H1 (cell line): ENCODE data around the gene PTCHD4. TPM values are rescaled to one million over a fixed set of nuclear protein-coding genes. Genes with fewer than 3 reads are reported as not detected.

Experiments
- CTCF ChIA-PET: fragments of 300-600 bp; sonication (Branson Sonifier 250); formaldehyde crosslinking; loops from one replicate; lab custom pipeline; 2021; ENCODE audit not compliant: partially characterized antibody; lab: Charles Lee
- POLR2A ChIA-PET: fragments of 300-600 bp; sonication (Branson Sonifier 250); formaldehyde crosslinking; loops from one replicate; lab custom pipeline; 2021; ENCODE audit warnings: inconsistent platforms; ENCODE audit not compliant: partially characterized antibody; lab: Charles Lee
- DNase-seq, 2 experiments: peaks; one replicate each; pipeline versions ENCODE4 v3.0.0 to v3.0.0-alpha.2; 2010 to 2022; ENCODE audit warnings: low spot score in 2 of 2, low read depth in 1 of 2, mixed read lengths in 1 of 2
- FAIRE-seq: peaks from 2 replicates; lab custom pipeline; 2011; peaks lifted over from hg19 to GRCh38; lab: Jason Lieb, UNC
- H2AFZ ChIP-seq: 2 replicates; pipeline ENCODE4 v1.8.1; 2012; ENCODE audit warnings: low read length, inconsistent platforms
- H2AK5ac ChIP-seq: 2 replicates; pipeline ENCODE4 v1.6.1; 2013; ENCODE audit warnings: low read depth, low read length
- H2BK120ac ChIP-seq: replicated peaks from 2 replicates; pipeline ENCODE3; 2013; ENCODE audit warnings: low read depth, low read length, inconsistent platforms
- H2BK12ac ChIP-seq: 2 replicates; pipeline ENCODE4 v1.6.1; 2013; ENCODE audit warnings: low read depth, low read length
- H2BK15ac ChIP-seq: 2 replicates; pipeline ENCODE4 v1.6.1; 2013; ENCODE audit warnings: low read length
- H2BK20ac ChIP-seq: 2 replicates; pipeline ENCODE4 v1.6.1; 2013; ENCODE audit warnings: low read length
- H2BK5ac ChIP-seq: 2 replicates; pipeline ENCODE4 v1.6.1; 2013; ENCODE audit warnings: low read depth, low read length
- H3K14ac ChIP-seq: 2 replicates; pipeline ENCODE4 v1.6.1; 2013; ENCODE audit warnings: inconsistent platforms; ENCODE audit not compliant: insufficient read length
- H3K18ac ChIP-seq: 2 replicates; pipeline ENCODE4 v1.6.1; 2013; ENCODE audit warnings: low read length; ENCODE audit errors: extremely low read depth
- H3K23ac ChIP-seq: 2 replicates; pipeline ENCODE4 v1.6.1; 2013; ENCODE audit warnings: inconsistent platforms; ENCODE audit not compliant: insufficient read length
- H3K23me2 ChIP-seq: 2 replicates; pipeline ENCODE4 v1.6.1; 2013; ENCODE audit warnings: low read depth, low read length
- H3K27ac ChIP-seq: 2 replicates; pipeline ENCODE4 v1.6.1; 2011; ENCODE audit warnings: low read depth, low read length, inconsistent platforms
- H3K27me3 ChIP-seq, 4 experiments: replicated peaks in 1 of 4; 1 replicate in 1 of 4; 2 replicates in 3 of 4; pipeline versions ENCODE4 v1.6.1 to v1.8.1; 2011 to 2013; ENCODE audit warnings: low read length in 3 of 4, mild to moderate bottlenecking in 3 of 4, inconsistent platforms in 2 of 4, mixed read lengths in 2 of 4, moderate library complexity in 1 of 4; ENCODE audit not compliant: control insufficient read depth in 3 of 4, insufficient read depth in 3 of 4; ENCODE audit errors: extremely low read depth in 1 of 4
- H3K36me3 ChIP-seq, 4 experiments: 2 replicates each; pipeline versions ENCODE4 v1.6.1 to v1.8.1; 2011 to 2013; ENCODE audit warnings: mild to moderate bottlenecking in 4 of 4, low read length in 3 of 4, moderate library complexity in 2 of 4, control low read depth in 1 of 4, inconsistent platforms in 1 of 4; ENCODE audit not compliant: insufficient read depth in 4 of 4, control insufficient read depth in 2 of 4
- H3K4ac ChIP-seq: replicated peaks from 2 replicates; pipeline ENCODE3; 2013; ENCODE audit warnings: low read length, low read depth, mixed read lengths, inconsistent platforms; ENCODE audit not compliant: insufficient read length
- H3K4me1 ChIP-seq, 4 experiments: replicated peaks in 1 of 4; 1 replicate in 1 of 4; 2 replicates in 3 of 4; pipeline versions ENCODE4 v1.6.1 to v1.8.1; 2011 to 2013; ENCODE audit warnings: low read length in 3 of 4, inconsistent platforms in 2 of 4, mixed read lengths in 1 of 4; ENCODE audit not compliant: insufficient read depth in 4 of 4, control insufficient read depth in 3 of 4
- H3K4me2 ChIP-seq, 2 experiments: 2 replicates each; pipeline versions ENCODE4 v1.6.1 to v1.8.1; 2011 to 2013; ENCODE audit warnings: low read depth in 2 of 2, low read length in 2 of 2, control low read depth in 1 of 2, inconsistent platforms in 1 of 2, mild to moderate bottlenecking in 1 of 2; ENCODE audit not compliant: insufficient read depth in 1 of 2
- H3K4me3 ChIP-seq, 4 experiments: fragments of 200-600, 300-600 bp in 1 of 4; sonication (generic), shearing (Covaris generic), sonication (Bioruptor Twin) in 1 of 4; 2 replicates each; pipeline versions ENCODE4 v1.5.1 to v1.8.1; 2011 to 2016; ENCODE audit warnings: low read length in 4 of 4, low read depth in 3 of 4, control low read depth in 2 of 4, inconsistent platforms in 2 of 4, mild to moderate bottlenecking in 2 of 4, mixed read lengths in 1 of 4, moderate library complexity in 1 of 4; ENCODE audit not compliant: insufficient read depth in 2 of 4; ENCODE audit errors: extremely low read depth in 1 of 4
- H3K56ac ChIP-seq: replicated peaks from 2 replicates; pipeline ENCODE3; 2013; ENCODE audit warnings: low read depth, mild to moderate bottlenecking, mixed read lengths, low read length, inconsistent platforms; ENCODE audit not compliant: insufficient read length
- H3K79me1 ChIP-seq: 2 replicates; pipeline ENCODE4 v1.6.1; 2013; ENCODE audit warnings: low read depth, low read length, control low read depth
- H3K79me2 ChIP-seq, 2 experiments: 2 replicates each; pipeline versions ENCODE4 v1.6.1 to v1.8.1; 2012 to 2013; ENCODE audit warnings: low read length in 2 of 2, mild to moderate bottlenecking in 2 of 2, inconsistent platforms in 1 of 2; ENCODE audit not compliant: insufficient read depth in 2 of 2, control insufficient read depth in 1 of 2
- H3K9ac ChIP-seq, 4 experiments: replicated peaks in 1 of 4; 1 replicate in 1 of 4; 2 replicates in 3 of 4; pipeline versions ENCODE4 v1.6.1 to v1.8.1; 2011 to 2013; ENCODE audit warnings: low read depth in 3 of 4, low read length in 3 of 4, control low read depth in 2 of 4, mild to moderate bottlenecking in 2 of 4, moderate library complexity in 2 of 4, inconsistent platforms in 1 of 4; ENCODE audit errors: extremely low read depth in 1 of 4
- H3K9me3 ChIP-seq, 2 experiments: 2 replicates each; pipeline versions ENCODE4 v1.6.1 to v1.8.1; 2012 to 2013; ENCODE audit warnings: mild to moderate bottlenecking in 2 of 2, moderate library complexity in 2 of 2, control low read depth in 1 of 2, inconsistent platforms in 1 of 2, low read depth in 1 of 2, low read length in 1 of 2, mixed read lengths in 1 of 2; ENCODE audit not compliant: insufficient read depth in 2 of 2
- H4K20me1 ChIP-seq, 2 experiments: replicated peaks in 1 of 2; 2 replicates each; pipeline versions ENCODE3 to v1.8.1; 2011 to 2013; ENCODE audit warnings: inconsistent platforms in 2 of 2, low read length in 2 of 2, mild to moderate bottlenecking in 1 of 2; ENCODE audit not compliant: insufficient read depth in 2 of 2, control insufficient read depth in 1 of 2
- H4K5ac ChIP-seq: 2 replicates; pipeline ENCODE4 v1.6.1; 2013; ENCODE audit warnings: low read length, low read depth, mixed read lengths, inconsistent platforms; ENCODE audit not compliant: insufficient read length
- H4K8ac ChIP-seq: 2 replicates; pipeline ENCODE4 v1.8.0; 2013; ENCODE audit warnings: mild to moderate bottlenecking, moderate library complexity, low read length, inconsistent platforms; ENCODE audit not compliant: insufficient read depth; ENCODE audit errors: extremely low read depth
- H4K91ac ChIP-seq: replicated peaks from 2 replicates; pipeline ENCODE3; 2013; ENCODE audit warnings: low read length, mixed read lengths, inconsistent platforms; ENCODE audit not compliant: insufficient read length
- CBX8 ChIP-seq: fragments of 300-800, 300-1000 bp; sonication (generic); IDR thresholded peaks from 2 replicates; pipeline ENCODE4 v1.7.1; 2016; ENCODE audit warnings: low read depth, low read length, borderline replicate concordance
- CTBP2 ChIP-seq: IDR thresholded peaks from 2 replicates; pipeline ENCODE4 v1.7.0; 2011; ENCODE audit warnings: borderline replicate concordance, mild to moderate bottlenecking, moderate library complexity, mixed read lengths, low read length; ENCODE audit not compliant: insufficient read depth, insufficient read length
- MAFK ChIP-seq: IDR thresholded peaks from 2 replicates; pipeline ENCODE4 v1.6.1; 2012; ENCODE audit warnings: low read depth, mild to moderate bottlenecking, improper control_type of control experiment, low read length
- POLR2AphosphoS5 ChIP-seq: IDR thresholded peaks from 2 replicates; pipeline ENCODE4 v1.6.1; 2011; ENCODE audit warnings: low read depth, low read length
- SIN3A ChIP-seq, 2 experiments: IDR thresholded peaks in 1 of 2; conservative IDR thresholded peaks in 1 of 2; 2 replicates each; pipeline ENCODE4 v1.6.1; 2011 to 2012; ENCODE audit warnings: low read length in 2 of 2, improper control_type of control experiment in 1 of 2, low read depth in 1 of 2, mild to moderate bottlenecking in 1 of 2
- SIRT6 ChIP-seq: IDR thresholded peaks from one replicate; pipeline ENCODE4 v1.7.1; 2012; ENCODE audit warnings: low read length, inconsistent platforms
- SP4 ChIP-seq: IDR thresholded peaks from 2 replicates; pipeline ENCODE4 v1.6.1; 2012; ENCODE audit warnings: low read length, inconsistent platforms
- SRF ChIP-seq: IDR thresholded peaks from 2 replicates; pipeline ENCODE4 v1.6.1; 2011; ENCODE audit warnings: mild to moderate bottlenecking, low read depth, low read length, moderate library complexity
- SUZ12 ChIP-seq: fragments of 200-600 bp; sonication (generic); IDR thresholded peaks from 2 replicates; pipeline ENCODE4 v1.6.1; 2012; ENCODE audit warnings: mild to moderate bottlenecking, inconsistent platforms, low read length, moderate library complexity, mixed read lengths
- TAF1 ChIP-seq: IDR thresholded peaks from 2 replicates; pipeline ENCODE4 v1.6.1; 2011; ENCODE audit warnings: mild to moderate bottlenecking, low read depth, low read length
- ZNF274 ChIP-seq: IDR thresholded peaks from 2 replicates; pipeline ENCODE4 v1.7.0; 2012; ENCODE audit warnings: low read length, borderline replicate concordance; ENCODE audit errors: extremely low read depth
- polyA plus RNA-seq, 7 experiments: library from polyadenylated mRNA; depleted of rRNA in 3 of 7; stranded (reverse) in 5 of 7; unstranded in 2 of 7; fragments of >200 nt in 5 of 7; fragments of 200-250 nt in 2 of 7; gene quantifications; 1 replicate in 5 of 7; 2 replicates in 1 of 7; 4 replicates in 1 of 7; pipeline versions ENCODE4 v1.2.1 to v1.2.3, GENCODE V29; 2011 to 2013; ENCODE audit warnings: missing spikeins in 2 of 7, mixed read lengths in 2 of 7
- total RNA-seq: library from RNA; stranded (reverse); fragmentation: NEBNext Ultra II Directional; extraction: Animal tissue kit (Norgen Biotek cat#: 25700); gene quantifications from 2 replicates; pipeline ENCODE4 v1.2.1, GENCODE V29; 2021
- TF ChIP-seq, protein P1 (sequence below): IDR thresholded peaks from 2 replicates; pipeline ENCODE4 v1.6.1; 2011; ENCODE audit warnings: low read depth, mild to moderate bottlenecking, low read length; ENCODE audit not compliant: insufficient read depth
- TF ChIP-seq, protein P2 (sequence below): IDR thresholded peaks from 2 replicates; pipeline ENCODE4 v1.6.1; 2011; ENCODE audit warnings: low read length, improper control_type of control experiment

PTCHD4 gene
- total and polyA plus RNA-seq, 2 of the 8 experiments (the other 6 are each of a cell fraction or from before 2014, with no cell fraction given) = 0.17 to 0.37 TPM

DNA sequence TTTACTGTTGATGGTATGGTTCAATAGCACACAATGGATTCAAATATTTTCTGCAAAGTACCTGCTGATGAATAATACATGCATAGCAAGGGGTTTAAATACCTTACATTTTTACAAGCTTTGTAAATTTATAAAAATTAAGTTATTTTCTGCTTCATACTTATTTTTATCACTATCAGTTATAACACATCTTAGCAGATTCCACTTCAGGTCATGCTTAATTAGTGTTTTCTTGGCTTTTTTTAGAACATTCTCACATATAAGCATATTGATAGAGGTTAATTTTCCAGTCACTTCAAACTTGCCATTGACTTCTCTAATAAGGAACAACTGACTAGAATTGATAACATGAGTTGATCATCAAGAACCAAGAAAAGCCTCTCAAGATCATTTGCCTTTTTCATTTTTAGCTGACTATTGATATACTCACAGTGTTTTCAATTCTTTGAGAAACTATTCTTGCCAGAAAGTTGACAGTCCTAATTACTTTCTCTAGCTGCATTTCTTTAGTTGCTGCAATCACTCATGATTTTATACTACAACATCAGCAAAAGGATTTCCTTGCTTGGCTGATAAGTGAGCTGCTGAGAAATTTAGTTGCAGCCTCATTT is 25.8 kb downstream of the PTCHD4 start:
- Histone ChIP-seq H3K4ac (no peak overlapping the region), H2AFZ (no peak overlapping the region), H4K5ac (no peak overlapping the region), H3K79me2 (no peaks in the 10 kb centered on the region), H4K20me1 (no peaks in the 10 kb centered on the region), H4K8ac (no peak overlapping the region), H3K4me2 (no peak overlapping the region), H3K9ac (no peak overlapping the region), H3K56ac (no peak overlapping the region), H3K4me3 (no peak overlapping the region), H3K27me3 (no peaks in the 10 kb centered on the region), H3K79me1 (no peaks in the 10 kb centered on the region), H3K9me3 (peaks cover 3 to 5% of the 10 kb centered on the region in 2 experiments; a peak in 1 of 4 replicates), H3K27ac (no peak overlapping the region), H4K91ac (no peak overlapping the region), H3K18ac (no peak overlapping the region), H2BK5ac (no peak overlapping the region), H2BK12ac (no peak overlapping the region), H3K36me3 (no peaks in the 10 kb centered on the region; a peak in 2 of 8 replicates), H3K4me1 (no peaks in the 10 kb centered on the region), H2BK20ac (no peak overlapping the region), H3K23me2 (no peaks in the 10 kb centered on the region), H3K23ac (no peak overlapping the region), H3K14ac (no peak overlapping the region), H2AK5ac (no peak overlapping the region), H2BK15ac (no peak overlapping the region), H2BK120ac (no peak overlapping the region)
- CTCF ChIA-PET = interaction anchor here (0.7 kb wide), 2 partner anchors 70 to 297 kb away, joined by 3 read pairs; no protein-coding TSS in a partner anchor
- no peak for DNase-seq
- POLR2A ChIA-PET = no interaction called here
- no peak for FAIRE-seq
- TF ChIP-seq SIN3A (conservative IDR thresholded peaks at IDR 0.05 in 1 of 2, IDR thresholded peaks at IDR 0.05 in 1 of 2; ENCODE audit: low read depth in 1 of 2, low read length in 2 of 2) (no peak), ZNF274 (no peak), MAFK (no peak), SIRT6 (no peak), CTBP2 (no peak), POLR2AphosphoS5 (no peak), CBX8 (no peak), SUZ12 (no peak), SP4 (no peak), TAF1 (no peak), SRF (no peak)
- TF ChIP-seq, protein P1, sequence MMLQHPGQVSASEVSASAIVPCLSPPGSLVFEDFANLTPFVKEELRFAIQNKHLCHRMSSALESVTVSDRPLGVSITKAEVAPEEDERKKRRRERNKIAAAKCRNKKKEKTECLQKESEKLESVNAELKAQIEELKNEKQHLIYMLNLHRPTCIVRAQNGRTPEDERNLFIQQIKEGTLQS = no peak
- TF ChIP-seq, protein P2, sequence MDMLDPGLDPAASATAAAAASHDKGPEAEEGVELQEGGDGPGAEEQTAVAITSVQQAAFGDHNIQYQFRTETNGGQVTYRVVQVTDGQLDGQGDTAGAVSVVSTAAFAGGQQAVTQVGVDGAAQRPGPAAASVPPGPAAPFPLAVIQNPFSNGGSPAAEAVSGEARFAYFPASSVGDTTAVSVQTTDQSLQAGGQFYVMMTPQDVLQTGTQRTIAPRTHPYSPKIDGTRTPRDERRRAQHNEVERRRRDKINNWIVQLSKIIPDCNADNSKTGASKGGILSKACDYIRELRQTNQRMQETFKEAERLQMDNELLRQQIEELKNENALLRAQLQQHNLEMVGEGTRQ = no peak
